Activated T-helper 1 cell treated with anti-CD3 and anti-CD28 coated beads, Interleukin-12 subunit alpha, Interleukin-12 subunit beta, Interleukin-2, Interleukin-4 antibody, amounts not matched to agents 30 ng/mL and 10 ng/mL and 1 ng/mL, durations not matched to agents 14 hours and 24 hours and 36 hours (primary cell): ENCODE results near the gene CIB1. TPM values are rescaled to one million over a fixed set of nuclear protein-coding genes. Genes with fewer than 3 reads are reported as not detected.

ENCODE experiments used
- DNase-seq: peaks from one replicate; pipeline ENCODE4 v3.0.0; 2021; ENCODE audit warnings: low spot score
- H3K27ac Mint-ChIP-seq: one replicate; pipeline ENCODE4 v1.8.0; 2021; ENCODE audit warnings: mild to moderate bottlenecking, mixed read lengths
- H3K27me3 Mint-ChIP-seq: one replicate; pipeline ENCODE4 v1.8.0; 2022; ENCODE audit warnings: mild to moderate bottlenecking, moderate library complexity, mixed read lengths; ENCODE audit not compliant: insufficient read depth
- H3K36me3 Mint-ChIP-seq: one replicate; pipeline ENCODE4 v1.8.0; 2021; ENCODE audit warnings: low read depth, mixed read lengths
- H3K4me1 Mint-ChIP-seq: one replicate; pipeline ENCODE4 v1.8.0; 2021; ENCODE audit warnings: low read depth, mixed read lengths
- H3K4me3 Mint-ChIP-seq: one replicate; pipeline ENCODE4 v1.8.0; 2021; ENCODE audit warnings: mild to moderate bottlenecking, moderate library complexity, mixed read lengths
- H3K9me3 Mint-ChIP-seq: one replicate; pipeline ENCODE4 v1.8.0; 2021; ENCODE audit warnings: mixed read lengths
- intact Hi-C: fragments of 100-400 bp; cut with micrococcal nuclease; formaldehyde crosslinking; loops from one replicate; pipeline ENCODE4 v1.15.1; 2024
- total RNA-seq: library from RNA; stranded (reverse); gene quantifications from 2 replicates; pipeline ENCODE4 v1.2.3, GENCODE V29; 2022

The CIB1 gene
- total RNA-seq, 1 donor from 2014 or later, result 145 TPM

- H3K36me3 Mint-ChIP-seq, result peaks cover 12% of the 10 kb centered on the region
- peak overlapping the region; percentile 75 for H3K27ac Mint-ChIP-seq
- no peak for DNase-seq
- H3K4me3 Mint-ChIP-seq, result peak overlapping the region; percentile 8
- H3K4me1 Mint-ChIP-seq, result peaks cover 36% of the 10 kb centered on the region
- no peaks in the 10 kb centered on the region for H3K9me3 Mint-ChIP-seq
- intact Hi-C loops, result no loop called here
- H3K27me3 Mint-ChIP-seq, result no peaks in the 10 kb centered on the region
Observed at GRCh38 chr15:90209591-90209990, 24.1 kb downstream of the CIB1 start.

- H3K27me3 Mint-ChIP-seq, result no peaks in the 10 kb centered on the region
- peak overlapping the region; percentile 21 for H3K27ac Mint-ChIP-seq
- H3K4me3 Mint-ChIP-seq, result no peak overlapping the region
- no peak for DNase-seq
- no peaks in the 10 kb centered on the region for H3K9me3 Mint-ChIP-seq
- H3K4me1 Mint-ChIP-seq, result peaks cover 36% of the 10 kb centered on the region
- intact Hi-C loops, result no loop called here
- H3K36me3 Mint-ChIP-seq, result peaks cover 9% of the 10 kb centered on the region
Observed at GRCh38 chr15:90208356-90208755, 25.4 kb downstream of the CIB1 start.

- no peak overlapping the region for H3K4me3 Mint-ChIP-seq
- no peak for DNase-seq
- H3K27ac Mint-ChIP-seq, result no peak overlapping the region
- H3K36me3 Mint-ChIP-seq, result peaks cover 12% of the 10 kb centered on the region
- intact Hi-C loops, result no loop called here
- no peaks in the 10 kb centered on the region for H3K9me3 Mint-ChIP-seq
- peaks cover 46% of the 10 kb centered on the region for H3K4me1 Mint-ChIP-seq
- H3K27me3 Mint-ChIP-seq, result peaks cover 3% of the 10 kb centered on the region
Observed at GRCh38 chr15:90207252-90207651, 26.5 kb downstream of the CIB1 start.

GRCh38 chr15:90205886-90206285 is 27.9 kb downstream of the CIB1 start:
- peaks cover 3% of the 10 kb centered on the region for H3K27me3 Mint-ChIP-seq
- intact Hi-C loops, result no loop called here
- H3K4me3 Mint-ChIP-seq, result no peak overlapping the region
- peaks cover 12% of the 10 kb centered on the region for H3K36me3 Mint-ChIP-seq
- DNase-seq, result no peak
- no peaks in the 10 kb centered on the region for H3K9me3 Mint-ChIP-seq
- H3K27ac Mint-ChIP-seq, result no peak overlapping the region
- peaks cover 45% of the 10 kb centered on the region for H3K4me1 Mint-ChIP-seq

GRCh38 chr15:90205050-90205848 is 28.5 kb downstream of the CIB1 start:
- Mint-ChIP-seq H3K27ac (no peak overlapping the region), H3K4me1 (peaks cover 45% of the 10 kb centered on the region), H3K4me3 (peak overlapping the region; percentile 26), H3K27me3 (peaks cover 3% of the 10 kb centered on the region), H3K36me3 (peaks cover 9% of the 10 kb centered on the region), H3K9me3 (no peaks in the 10 kb centered on the region)
- DNase-seq, result no peak
- intact Hi-C loops, result no loop called here

GRCh38 chr15:90203922-90204321 is 29.8 kb downstream of the CIB1 start:
- no peak for DNase-seq
- Mint-ChIP-seq H3K4me3 (peak overlapping the region; percentile 15), H3K4me1 (peaks cover 37% of the 10 kb centered on the region), H3K27ac (no peak overlapping the region), H3K9me3 (no peaks in the 10 kb centered on the region), H3K27me3 (peaks cover 4% of the 10 kb centered on the region), H3K36me3 (peaks cover 5% of the 10 kb centered on the region)
- intact Hi-C loops, result no loop called here

- peaks cover 5% of the 10 kb centered on the region for H3K27me3 Mint-ChIP-seq
Observed at GRCh38 chr15:90203473-90203872, 30.3 kb downstream of the CIB1 start.

GRCh38 chr15:90202929-90203328 is 30.8 kb downstream of the CIB1 start:
- peaks cover 42% of the 10 kb centered on the region for H3K4me1 Mint-ChIP-seq
- peaks cover 5% of the 10 kb centered on the region for H3K27me3 Mint-ChIP-seq
- no peak for DNase-seq
- H3K27ac Mint-ChIP-seq, result peak overlapping the region; percentile 74
- peaks cover 5% of the 10 kb centered on the region for H3K36me3 Mint-ChIP-seq
- intact Hi-C loops, result no loop called here
- H3K9me3 Mint-ChIP-seq, result no peaks in the 10 kb centered on the region
- H3K4me3 Mint-ChIP-seq, result peak overlapping the region; percentile 92

More at GRCh38 chr15:90203473-90203872, 30.3 kb downstream of the CIB1 start:
- Mint-ChIP-seq H3K4me1 (peaks cover 37% of the 10 kb centered on the region), H3K36me3 (peaks cover 5% of the 10 kb centered on the region), H3K4me3 (no peak overlapping the region), H3K9me3 (no peaks in the 10 kb centered on the region), H3K27ac (no peak overlapping the region)
- intact Hi-C loops, result no loop called here
- DNase-seq, result no peak

- intact Hi-C loops, result loop anchor here (1.0 to 2.0 kb wide), 4 partner anchors 17 to 63 kb away; partner anchors contain the start of genes GDPGP1 and NGRN
- Mint-ChIP-seq H3K27me3 (peaks cover 5% of the 10 kb centered on the region), H3K27ac (no peak overlapping the region), H3K36me3 (peaks cover 5% of the 10 kb centered on the region), H3K4me3 (peak overlapping the region; percentile 92), H3K4me1 (peaks cover 39% of the 10 kb centered on the region), H3K9me3 (no peaks in the 10 kb centered on the region)
- DNase-seq, result no peak
Observed at GRCh38 chr15:90201944-90202375, 31.8 kb downstream of the CIB1 start.

- intact Hi-C loops, result loop anchor here (1.0 to 2.0 kb wide), 4 partner anchors 16 to 64 kb away; partner anchors contain the start of genes GDPGP1 and NGRN
- Mint-ChIP-seq H3K27me3 (peaks cover 5% of the 10 kb centered on the region), H3K4me3 (peak within 1 kb of the TSS; percentile 92), H3K36me3 (peaks cover 8% of the 10 kb centered on the region), H3K4me1 (peaks cover 33% of the 10 kb centered on the region), H3K9me3 (no peaks in the 10 kb centered on the region), H3K27ac (peak within 1 kb of the TSS; percentile 67)
- peak; percentile 75 for DNase-seq
Observed at GRCh38 chr15:90201130-90201943, 32.4 kb downstream of the CIB1 start, which contains the start of gene SEMA4B. TSS of gene SEMA4B (plus strand) at chr15:90201330. CDS start at chr15:90201579, 249 bp downstream.

GRCh38 chr15:90200534-90201129 is 33.1 kb downstream of the CIB1 start:
- Mint-ChIP-seq H3K36me3 (peaks cover 8% of the 10 kb centered on the region), H3K9me3 (no peaks in the 10 kb centered on the region), H3K27ac (peak overlapping the region; percentile 67), H3K4me3 (peak overlapping the region; percentile 85), H3K27me3 (peaks cover 5% of the 10 kb centered on the region), H3K4me1 (peaks cover 28% of the 10 kb centered on the region)
- DNase-seq, result no peak
- intact Hi-C loops, result loop anchor here (1.0 to 2.0 kb wide), 4 partner anchors 15 to 65 kb away; partner anchors contain the start of genes GDPGP1 and NGRN

- peaks cover 6% of the 10 kb centered on the region for H3K36me3 Mint-ChIP-seq
- intact Hi-C loops, result no loop called here
- no peak overlapping the region for H3K27ac Mint-ChIP-seq
- H3K9me3 Mint-ChIP-seq, result no peaks in the 10 kb centered on the region
- peaks cover 2% of the 10 kb centered on the region for H3K27me3 Mint-ChIP-seq
- DNase-seq, result no peak
- peaks cover 35% of the 10 kb centered on the region for H3K4me1 Mint-ChIP-seq
- H3K4me3 Mint-ChIP-seq, result no peak overlapping the region
Observed at GRCh38 chr15:90194655-90195054, 39.1 kb downstream of the CIB1 start.
